Suppressor macrophage treated with lipopolysaccharide for 4 hours (primary cell): ENCODE results near the gene MIA.
A peak's percentile ranks its signal among the peaks of the same experiment; 100 is the strongest.
"Not testable (repeated sequence)": the region's sequence is repeated elsewhere in the genome, so short reads cannot be mapped to it uniquely, and the experiment has no call there.

Source experiments
- DNase-seq: peaks from one replicate; pipeline ENCODE4 v3.0.0-alpha.2; 2020

MIA gene

DNA sequence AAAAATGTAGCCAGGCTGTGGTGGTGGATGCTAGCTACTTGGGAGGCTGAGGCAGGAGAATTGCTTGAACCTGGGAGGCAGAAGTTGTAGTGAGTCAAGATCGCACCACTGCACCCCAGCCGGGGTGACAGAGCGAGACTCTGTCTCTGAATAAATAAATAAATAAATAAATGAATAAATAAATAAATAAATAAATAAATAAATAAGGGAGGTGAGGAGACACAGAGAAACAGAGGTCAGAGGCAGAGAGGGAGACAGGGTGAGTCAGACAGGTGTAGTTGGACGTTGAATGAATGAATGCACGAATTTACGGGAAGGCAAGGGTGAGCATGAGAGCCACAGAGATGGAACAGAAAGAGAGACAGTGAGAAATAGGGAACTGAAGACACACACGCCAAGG lies 5.8 kb downstream of the MIA start:
- no peak for DNase-seq

DNA sequence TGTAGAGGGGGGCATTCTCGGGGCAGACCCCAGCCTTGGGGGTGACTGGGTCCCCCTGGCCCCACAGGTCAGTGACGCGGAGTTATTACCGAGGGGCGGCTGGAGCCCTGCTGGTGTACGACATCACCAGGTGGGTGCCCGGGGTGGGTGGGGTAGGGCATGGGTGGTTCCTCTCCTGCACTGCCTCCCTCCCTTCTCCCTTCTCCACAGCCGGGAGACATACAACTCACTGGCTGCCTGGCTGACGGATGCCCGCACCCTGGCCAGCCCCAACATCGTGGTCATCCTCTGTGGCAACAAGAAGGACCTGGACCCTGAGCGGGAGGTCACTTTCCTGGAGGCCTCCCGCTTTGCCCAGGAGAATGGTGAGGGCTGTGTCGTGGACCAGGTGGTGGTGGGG lies 8.4 kb downstream of the MIA start:
- DNase-seq, result no peak

DNA sequence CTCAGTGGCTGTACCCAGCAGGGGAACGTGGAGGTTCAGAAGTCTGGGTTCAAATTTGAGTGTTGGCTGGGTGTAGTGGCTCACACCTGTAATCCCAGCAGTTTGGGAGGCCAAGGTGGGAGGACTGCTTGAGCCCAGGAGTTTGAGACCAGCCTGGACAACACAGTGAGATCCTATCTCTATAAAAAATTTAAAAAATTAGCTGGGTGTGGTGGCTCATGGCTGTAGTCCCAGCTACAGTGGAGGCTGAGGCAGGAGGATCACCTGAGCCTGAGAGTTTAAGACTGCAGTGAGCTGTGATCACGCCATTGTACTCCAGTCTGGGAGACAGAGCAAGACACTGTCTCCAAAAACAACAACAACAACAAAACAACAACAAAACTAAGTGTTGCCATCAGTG lies 8.8 kb downstream of the MIA start:
- DNase-seq, result not testable (repeated sequence)

DNA sequence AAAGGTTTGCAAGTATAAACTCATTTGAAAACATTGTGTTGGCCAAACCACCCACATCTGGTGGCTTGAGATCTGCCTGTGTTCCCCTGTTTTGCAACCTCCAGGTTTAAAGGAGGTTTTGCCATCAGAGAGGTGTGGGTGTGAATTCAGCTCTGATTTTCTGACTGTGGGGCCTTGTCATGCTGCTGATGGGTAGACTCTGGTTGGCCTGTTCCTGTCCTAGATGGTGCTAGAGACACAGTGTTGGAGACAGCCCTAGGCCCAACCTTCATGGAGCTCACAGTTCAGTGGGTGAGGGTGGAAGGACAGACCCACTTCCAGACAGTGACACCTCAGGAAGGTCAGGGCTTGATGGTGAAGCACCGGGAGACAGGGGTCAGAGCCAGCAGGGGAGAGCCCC lies 10.2 kb downstream of the MIA start:
- DNase-seq, result no peak

DNA sequence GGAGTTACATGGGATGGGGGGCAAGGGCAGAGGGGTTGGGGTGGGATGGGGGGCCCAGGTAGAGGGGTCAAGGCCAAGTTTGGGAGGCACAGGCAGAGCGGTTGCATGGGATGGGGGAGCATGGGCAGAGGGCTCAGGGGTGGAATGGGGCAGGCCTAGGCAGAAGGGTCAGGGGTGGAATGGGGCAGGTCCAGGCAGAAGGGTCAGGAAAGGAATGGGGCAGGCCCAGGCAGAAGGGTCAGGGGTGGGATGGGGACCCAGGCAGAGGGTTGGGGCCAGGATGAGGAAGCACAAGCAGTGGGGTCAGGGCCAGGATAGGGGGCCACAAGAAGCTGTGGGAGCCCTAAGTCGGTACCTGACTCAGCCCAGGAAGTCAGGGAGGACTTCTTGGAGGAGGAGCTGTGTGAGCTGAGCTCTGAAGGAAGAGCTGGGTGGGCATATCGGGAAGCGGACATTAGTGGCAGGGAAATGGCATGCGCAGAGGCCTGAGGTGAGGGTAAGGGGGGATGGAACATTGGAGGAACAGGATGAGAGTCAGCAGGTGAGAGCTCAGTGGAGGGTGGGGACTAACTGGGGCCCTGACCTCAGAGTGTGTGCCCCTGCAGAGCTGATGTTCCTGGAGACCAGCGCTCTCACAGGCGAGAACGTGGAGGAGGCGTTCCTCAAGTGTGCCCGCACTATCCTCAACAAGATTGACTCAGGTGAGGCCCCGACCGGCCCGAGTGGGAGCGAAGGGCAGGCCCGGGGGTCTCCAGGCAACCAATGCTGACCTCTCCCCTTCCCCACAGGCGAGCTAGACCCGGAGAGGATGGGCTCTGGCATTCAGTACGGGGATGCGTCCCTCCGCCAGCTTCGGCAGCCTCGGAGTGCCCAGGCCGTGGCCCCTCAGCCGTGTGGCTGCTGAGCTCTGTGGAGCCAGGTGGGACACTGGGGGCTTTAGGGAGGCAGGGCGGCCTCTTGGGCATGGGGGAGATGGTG lies 11.0 kb downstream of the MIA start:
- DNase-seq, result no peak

DNA sequence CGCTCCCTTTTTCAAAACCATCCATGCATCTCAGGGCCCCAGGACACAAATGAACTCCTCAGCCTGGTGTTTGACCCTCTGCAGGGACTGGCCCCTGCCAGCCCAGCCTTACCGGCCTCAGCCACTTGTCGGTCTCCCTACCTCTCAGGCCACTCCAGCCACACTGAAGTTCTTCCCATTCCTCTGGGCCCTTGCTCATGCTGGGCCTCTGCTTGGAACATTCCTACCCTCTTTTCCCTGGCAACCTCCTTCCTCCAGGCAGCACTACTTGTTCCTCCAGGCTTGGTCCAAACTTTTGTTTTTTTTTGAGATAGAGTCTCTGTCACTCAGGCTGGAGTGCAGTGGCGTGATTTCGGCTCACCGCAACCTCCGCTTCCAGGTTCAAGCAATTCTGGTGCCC lies 16.0 kb downstream of the MIA start:
- DNase-seq, result no peak

DNA sequence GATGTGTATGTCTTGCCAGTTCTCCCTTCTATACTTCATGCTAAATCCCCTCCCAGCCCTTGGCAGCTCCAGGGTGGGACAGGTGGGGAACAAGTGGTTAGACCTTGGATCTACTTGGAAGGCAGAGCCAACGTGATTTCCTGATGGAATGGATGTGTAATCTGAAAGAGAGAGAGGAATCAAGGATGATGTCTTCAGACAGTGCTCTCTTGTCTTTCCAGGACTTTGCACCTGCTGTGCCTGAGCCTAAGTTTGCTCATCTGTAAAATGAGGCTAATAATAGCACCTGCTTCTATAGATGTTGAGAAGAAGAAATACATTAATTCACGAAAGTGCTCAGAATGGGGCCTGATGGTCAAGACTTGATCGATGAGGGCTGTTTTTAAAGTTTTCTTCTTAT lies 16.7 kb downstream of the MIA start:
- DNase-seq, result no peak

DNA sequence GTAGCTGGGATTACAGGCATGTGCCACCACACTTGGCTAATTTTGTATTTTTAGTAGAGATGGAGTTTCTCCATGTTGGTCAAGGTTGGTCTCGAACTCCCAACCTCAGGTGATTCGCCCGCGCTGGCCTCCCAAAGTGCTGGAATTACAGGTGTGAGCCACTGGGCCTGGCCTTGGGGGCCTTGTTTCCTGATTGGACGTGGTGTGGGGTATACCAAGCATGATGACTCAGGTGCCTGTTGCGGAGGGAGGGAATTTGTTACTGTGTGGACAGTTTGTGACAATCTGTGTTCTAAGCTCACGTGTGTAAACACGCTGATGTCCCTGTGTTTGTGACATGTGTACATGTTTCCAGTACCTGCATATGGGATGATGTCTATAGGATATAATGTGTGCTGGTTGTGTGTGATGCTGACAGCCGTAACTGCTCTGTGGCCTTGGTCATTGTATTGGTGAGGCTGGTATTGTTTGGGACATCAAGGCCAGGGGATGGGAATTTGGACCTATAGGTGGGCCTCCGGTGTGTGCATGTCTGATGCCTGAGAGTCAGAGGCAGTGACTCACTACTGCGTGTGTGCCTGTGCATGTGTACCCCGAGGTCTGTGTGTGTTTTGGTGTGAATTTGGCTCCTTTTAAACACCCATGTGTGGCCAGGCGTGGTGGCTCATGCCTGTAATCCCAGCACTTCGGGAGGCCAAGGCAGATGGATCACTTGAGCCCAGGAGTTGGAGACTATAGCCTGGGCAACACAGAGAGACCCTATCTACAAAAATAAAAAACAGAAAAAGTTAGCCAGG lies 22.0 kb downstream of the MIA start:
- DNase-seq, result no peak

DNA sequence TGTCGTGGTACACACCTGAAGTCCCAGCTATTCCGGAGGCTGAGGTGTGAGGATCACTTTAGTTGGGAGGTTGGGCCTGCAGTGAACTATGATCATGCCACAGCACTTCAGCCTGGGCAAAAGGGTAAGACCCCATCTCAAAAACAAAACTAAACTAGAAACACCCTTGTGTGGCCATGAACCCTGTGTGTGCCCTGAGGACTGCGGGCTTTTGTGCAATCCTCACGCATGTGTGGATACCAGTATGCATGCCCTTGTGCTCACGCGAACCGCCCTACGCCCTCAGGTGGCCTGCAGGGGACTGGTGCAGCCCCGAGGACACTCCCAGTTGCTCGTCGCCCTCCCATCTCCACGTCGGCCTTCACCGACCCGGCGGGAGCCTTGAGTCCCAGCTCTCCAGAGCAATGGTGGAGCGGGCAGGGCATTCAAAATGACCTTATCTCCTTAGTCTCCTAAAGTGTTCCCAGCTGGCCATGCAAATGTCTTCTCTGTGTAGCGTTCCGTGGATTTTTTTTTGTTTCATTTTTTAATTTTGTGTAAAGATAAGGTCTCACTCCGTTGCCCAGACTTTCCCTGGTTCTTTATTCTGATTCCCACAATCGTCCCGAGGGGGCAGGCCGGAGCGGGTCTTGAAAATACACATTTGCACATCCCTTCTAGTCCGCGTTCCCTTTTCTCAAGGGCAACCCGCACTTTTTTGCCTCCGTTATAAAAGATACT lies 22.8 kb downstream of the MIA start:
- peak; percentile 73 for DNase-seq

DNA sequence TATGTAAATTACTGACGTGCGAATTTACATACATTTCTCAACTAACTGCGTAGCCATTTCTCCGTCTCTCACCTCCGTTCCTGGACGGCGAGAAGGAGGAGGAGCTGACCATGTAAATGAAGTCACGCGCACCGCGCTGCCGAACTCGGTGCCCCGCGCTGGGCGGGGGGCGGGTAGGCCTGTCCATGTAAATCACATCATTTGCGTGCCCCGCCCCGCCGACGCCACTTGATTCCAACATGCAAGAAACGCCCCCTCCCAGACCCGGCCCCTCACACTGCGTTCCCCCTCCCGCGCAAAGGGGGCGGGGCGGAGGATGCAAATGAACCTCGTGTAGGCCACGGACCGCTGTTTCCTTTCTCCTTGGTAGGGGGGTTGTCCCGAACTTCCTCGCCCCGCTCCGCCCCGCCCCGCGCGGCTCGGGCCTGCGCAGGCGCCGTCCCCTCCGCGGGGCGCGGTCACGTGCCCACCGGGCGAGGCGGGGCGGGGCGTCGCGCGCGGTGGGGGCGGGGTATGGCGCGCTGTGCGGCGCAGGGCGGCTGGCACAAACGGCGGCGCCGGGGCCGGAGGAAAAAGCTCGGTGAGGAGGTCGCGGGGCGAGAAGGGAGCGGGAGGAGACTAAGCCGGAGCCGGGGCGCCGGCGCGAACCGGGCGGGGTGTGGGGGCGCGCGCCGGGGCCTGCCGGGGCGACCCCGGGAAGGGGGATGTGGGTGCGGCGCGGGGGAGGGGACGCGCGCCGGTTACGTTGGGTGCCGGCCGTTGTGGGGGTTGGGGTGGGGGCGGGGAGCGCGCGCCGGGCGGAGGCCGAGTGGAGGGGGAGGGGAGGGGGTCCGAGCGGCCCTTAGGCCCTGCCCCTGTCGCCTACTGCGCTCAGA lies 23.6 kb downstream of the MIA start, which contains the start of gene EGLN2:
EGLN2 (plus strand) TSS at position 509 of the 875 bp plus-strand sequence. CDS start 1,382 bp downstream, outside the sequence.
- DNase-seq, result peak; percentile 100

DNA sequence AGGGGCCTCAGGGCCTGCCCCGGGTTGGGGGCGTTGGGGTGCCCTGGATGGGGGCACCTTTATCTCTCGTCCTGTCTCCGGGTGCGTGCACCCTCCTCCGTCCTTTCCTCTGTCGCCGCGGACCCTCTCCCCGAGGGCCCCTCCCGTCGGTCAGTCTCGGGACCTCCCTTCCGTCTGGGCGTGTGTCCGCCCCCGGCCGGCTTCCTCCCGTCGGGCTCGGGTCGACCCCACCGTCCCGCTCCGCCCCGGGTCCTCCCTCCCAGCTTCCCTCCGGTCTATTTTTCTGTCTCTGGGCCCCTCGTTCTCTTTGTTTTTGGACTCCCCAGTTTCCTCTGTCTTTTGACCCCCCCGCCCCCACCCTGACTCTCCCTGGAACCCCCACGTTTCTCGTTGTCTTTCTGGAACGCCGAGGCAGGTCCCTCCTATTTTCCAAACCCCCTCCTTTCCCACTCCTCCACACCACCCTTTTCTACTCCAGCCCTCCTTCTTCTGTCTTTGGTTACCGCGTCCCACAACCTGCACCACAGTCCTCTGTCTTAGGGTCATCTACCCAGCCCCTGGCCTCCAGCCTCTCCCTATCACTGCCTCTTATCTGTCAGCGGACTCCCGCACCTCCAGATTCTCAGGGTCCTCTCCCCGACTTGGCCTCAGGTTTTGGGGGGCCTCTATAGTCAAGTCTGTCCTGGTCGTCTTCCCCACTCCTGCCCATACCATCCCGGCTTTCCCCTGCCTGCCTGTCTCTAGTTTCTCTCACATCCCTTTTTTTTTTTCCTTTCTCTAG lies 24.4 kb downstream of the MIA start:
- DNase-seq, result peak; percentile 56

DNA sequence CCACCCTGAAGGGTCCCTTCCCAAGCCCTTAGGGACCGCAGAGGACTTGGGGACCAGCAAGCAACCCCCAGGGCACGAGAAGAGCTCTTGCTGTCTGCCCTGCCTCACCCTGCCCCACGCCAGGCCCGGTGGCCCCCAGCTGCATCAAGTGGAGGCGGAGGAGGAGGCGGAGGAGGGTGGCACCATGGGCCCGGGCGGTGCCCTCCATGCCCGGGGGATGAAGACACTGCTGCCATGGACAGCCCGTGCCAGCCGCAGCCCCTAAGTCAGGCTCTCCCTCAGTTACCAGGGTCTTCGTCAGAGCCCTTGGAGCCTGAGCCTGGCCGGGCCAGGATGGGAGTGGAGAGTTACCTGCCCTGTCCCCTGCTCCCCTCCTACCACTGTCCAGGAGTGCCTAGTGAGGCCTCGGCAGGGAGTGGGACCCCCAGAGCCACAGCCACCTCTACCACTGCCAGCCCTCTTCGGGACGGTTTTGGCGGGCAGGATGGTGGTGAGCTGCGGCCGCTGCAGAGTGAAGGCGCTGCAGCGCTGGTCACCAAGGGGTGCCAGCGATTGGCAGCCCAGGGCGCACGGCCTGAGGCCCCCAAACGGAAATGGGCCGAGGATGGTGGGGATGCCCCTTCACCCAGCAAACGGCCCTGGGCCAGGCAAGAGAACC lies 25.1 kb downstream of the MIA start:
- DNase-seq, result no peak

DNA sequence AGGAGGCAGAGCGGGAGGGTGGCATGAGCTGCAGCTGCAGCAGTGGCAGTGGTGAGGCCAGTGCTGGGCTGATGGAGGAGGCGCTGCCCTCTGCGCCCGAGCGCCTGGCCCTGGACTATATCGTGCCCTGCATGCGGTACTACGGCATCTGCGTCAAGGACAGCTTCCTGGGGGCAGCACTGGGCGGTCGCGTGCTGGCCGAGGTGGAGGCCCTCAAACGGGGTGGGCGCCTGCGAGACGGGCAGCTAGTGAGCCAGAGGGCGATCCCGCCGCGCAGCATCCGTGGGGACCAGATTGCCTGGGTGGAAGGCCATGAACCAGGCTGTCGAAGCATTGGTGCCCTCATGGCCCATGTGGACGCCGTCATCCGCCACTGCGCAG lies 25.7 kb downstream of the MIA start:
- no peak for DNase-seq

DNA sequence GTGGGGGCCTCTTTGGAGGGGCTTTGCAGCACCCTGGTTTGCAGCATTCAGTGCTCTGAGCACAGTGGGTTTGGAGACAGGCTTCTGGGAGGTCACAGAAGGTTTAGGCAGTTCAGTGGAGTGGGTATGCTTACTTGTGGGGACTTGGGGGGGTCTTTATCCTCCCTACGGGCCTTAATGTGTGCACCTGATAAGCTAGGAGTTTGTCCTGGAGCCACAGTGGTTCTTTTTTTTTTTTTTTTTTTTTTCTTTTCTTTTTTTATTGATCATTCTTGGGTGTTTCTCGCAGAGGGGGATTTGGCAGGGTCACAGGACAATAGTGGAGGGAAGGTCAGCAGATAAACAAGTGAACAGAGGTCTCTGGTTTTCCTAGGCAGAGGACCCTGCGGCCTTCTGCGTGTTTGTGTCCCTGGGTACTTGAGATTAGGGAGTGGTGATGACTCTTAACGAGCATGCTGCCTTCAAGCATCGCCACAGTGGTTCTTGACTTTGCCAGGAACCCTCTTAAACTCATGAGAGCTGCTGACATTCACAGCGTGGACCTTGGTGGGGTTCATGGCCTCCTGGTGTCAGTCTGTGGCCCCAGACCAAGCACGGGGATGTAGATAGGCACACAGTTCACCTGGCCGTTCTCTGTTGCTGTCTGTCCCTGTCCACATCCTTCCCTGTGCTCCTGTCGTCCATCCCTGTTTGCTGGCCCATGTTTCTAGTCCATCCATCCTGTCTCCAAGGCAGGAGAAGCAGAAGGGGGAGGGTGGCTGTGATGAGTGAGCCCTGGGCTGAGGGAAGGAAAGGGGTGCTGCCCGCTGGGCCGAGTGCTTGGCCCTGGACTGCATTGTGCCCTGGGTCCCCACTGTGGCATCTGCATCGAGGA lies 26.3 kb downstream of the MIA start:
- no peak for DNase-seq

DNA sequence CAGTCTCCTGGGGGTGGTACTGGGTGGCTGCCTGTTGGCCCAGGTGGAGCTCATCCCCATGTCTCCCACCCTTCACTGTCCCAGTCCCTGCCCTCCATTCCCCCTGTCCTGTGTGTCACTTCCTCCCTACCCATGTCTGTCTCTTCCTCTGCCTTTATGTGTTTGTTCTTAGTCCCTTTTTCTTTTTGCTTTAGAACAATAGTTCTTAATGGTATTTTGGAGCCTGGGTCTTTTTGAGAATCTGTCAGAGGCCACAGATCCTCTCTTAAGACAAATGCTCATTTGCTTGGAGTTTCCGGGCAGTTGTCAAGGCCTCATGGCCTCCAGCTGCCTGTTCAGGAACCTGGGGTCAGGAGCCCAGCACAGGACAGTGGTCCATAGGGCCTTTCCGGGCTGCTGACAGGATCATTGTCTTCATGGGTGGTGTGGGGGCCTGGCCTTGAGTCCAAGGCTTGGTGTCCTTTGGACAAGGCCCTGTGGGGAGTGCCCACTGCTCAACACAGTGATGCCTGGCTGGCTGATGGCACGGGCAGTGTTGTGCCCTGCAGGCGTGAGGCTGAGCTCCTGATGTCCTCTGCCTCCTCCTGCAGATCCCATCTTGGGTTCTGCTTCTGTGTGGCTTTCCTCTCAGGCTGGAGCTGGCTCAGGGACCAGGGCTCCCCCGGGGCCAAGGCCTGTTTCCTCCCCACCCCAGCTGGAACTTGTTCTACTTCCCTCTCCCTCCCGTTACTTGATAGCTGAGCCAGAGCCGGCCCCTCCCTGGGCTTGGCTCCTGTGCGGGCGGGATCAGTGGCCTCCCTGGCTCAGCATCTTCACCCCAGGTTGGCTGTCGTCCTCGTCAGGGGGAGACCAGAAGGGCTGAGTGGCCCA lies 27.2 kb downstream of the MIA start:
- DNase-seq, result peak; percentile 33

DNA sequence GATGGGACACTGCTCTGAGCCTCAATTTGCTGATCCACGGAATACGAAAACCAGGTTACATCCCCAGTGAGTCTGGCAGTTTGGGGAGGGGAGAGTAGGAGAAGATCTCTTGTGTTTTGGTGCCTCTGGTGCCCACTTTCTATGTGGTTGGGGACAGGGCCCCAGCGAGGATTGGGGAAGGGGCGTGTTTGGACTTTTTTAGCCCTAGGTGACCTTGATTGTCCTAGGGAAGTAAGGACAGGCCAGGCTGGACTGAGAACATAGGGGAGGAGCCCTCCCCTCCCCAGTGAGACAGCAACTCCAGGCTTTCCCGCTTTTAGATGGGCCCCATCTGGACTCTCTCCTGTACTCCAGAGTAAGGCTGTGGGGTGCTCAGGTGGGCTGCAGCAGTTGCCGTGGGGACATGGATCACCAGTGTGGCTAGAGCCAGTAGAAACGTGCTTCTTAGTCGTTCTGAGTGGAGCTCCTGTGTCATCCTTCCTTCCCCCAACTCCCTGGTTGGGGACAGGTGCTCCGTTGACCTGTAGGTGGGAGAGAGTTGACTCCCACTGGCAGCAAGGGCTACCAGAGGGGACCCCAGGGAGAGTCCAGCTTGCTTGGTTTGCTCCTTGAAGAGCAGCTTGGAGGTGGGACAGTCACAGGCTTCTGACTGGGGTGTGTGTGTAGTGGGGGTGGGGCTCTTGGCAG lies 28.0 kb downstream of the MIA start:
- no peak for DNase-seq

DNA sequence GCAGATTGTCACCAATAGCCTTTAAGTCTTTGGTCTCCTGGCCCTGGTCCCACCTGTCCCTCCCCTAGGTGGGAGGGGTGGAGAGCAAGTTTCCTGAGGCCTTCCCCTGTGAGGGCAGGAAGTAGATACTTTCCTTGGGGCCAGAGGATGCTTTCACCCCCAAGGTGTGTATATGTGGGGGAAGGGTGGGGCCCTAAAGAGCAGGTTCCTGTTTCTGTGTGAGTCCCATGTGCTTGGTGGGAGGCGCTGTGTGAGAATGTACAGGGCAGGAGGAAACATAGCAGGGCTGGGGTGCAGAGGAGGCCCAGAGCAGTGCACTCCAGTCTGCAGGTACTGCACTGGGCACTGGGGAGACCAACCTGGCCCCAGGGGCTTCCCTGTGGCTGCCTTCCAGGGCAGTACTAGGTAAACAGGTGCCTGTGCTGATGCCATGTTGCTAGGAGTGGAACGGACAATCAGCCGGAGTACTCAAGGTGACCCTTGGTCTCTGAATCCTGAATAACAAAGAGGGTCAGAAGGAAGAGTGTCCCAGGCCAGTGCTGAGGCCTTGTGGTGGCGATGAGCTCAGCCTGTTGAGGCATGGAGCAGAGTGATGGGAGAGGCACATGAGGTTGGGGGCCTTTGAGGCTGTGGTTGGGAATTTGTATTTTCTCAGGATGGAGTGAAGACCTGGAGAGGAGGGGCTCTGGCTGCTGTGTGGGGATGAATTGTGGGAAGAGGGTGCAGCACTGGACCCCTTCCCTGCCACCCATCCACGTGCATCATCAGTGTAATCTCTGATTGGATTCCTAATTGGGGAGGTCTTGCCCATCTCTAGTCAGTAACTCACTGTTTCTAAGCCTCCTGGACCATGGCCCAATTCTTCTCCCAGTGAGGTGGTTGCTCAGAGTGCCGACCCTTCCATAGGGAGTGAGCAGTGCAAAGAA lies 28.8 kb downstream of the MIA start:
- DNase-seq, result no peak
